ENCODE results near the gene RNF141.

The RNF141 gene, protein sequence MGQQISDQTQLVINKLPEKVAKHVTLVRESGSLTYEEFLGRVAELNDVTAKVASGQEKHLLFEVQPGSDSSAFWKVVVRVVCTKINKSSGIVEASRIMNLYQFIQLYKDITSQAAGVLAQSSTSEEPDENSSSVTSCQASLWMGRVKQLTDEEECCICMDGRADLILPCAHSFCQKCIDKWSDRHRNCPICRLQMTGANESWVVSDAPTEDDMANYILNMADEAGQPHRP

DNA sequence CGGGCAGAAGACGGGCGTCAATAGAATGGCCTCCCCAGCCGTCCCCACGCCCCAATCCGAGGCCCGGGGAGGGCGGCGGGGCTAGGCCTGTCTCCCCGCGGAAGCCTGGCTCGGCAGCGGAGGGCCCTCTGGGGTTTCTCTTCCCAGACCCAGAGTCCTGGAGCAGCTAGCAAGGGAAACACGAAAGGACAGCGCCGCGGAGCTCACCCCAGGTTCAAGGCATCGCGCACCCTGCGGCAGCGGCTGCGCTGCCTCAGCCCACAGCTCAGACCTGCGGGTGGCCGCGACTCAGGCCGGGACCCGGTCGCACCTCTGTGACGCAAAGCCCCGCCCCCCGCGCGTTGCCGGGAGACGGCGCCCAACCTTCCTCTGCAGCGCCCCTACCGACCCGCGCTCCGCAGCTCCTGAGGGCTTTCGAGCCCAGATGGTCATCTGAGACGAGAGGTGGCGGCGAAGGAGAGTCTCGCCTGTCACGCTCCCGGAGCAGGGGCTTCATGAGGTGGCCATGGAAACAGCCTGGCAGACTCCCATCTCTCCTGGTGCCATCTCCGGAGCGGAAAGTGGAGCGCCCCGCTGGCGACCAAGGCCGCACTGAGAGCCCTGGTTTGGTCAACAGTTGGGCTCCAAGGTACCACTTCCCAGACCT, at the start of gene RNF141:
Gene RNF141 (minus strand): TSS at position 273 of the 646 bp plus-strand sequence. CDS start 7,029 bp downstream, outside the sequence.
- DNase-seq, result peak; percentile 33 to 96 (median 91)

DNA sequence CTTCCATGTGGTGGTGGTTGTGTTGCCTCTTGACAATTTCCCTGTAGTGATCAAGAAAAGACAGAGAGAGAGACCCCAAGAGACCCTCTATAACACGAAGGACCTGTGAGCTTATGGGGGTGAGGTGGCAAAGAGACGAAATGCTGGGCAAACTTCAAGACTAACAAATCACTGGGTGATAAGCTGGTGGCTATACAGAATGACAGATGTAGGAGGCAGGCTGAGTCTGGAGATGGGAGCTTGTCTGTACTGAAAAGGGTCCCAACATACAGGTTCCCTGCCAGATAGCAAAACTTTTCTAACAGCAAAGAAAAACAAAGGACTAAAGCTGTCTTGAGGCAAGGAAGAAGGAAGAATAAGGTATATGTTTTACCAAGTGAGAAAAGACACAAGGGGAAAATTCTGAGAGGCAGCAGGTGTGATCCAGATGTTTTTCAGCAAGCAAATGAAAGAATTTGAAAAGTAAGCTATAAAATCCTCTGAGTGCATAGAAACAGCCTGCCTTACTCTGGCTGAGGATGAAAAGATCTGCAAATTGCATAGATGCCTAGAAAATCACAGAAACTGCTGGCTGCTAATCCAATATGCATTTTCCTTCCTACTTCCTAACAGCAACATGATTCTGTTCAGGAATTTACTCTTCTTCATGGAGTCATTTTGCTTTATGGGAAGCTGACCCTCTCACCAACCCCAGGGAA, 49.4 kb upstream of the RNF141 start:
- no peak for DNase-seq

DNA sequence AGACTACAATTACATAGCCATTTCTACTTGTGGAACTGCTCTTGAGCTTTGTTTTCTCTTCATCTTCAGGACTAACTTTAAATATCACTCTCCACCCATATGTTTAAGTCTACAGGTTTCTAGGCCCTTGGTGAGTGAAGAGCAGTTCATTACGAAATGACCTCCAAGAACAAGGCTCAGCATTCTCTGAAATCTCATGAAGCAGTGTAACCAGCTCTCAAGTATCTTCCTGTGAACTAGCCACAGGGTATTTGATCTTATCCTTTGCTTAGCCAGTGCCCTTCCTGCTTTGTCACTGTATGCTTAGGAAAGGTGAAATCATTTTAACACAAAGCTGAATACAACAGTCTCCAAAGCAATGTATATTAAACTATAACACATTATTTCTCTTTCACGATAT, 47.9 kb upstream of the RNF141 start:
- no peak for DNase-seq

DNA sequence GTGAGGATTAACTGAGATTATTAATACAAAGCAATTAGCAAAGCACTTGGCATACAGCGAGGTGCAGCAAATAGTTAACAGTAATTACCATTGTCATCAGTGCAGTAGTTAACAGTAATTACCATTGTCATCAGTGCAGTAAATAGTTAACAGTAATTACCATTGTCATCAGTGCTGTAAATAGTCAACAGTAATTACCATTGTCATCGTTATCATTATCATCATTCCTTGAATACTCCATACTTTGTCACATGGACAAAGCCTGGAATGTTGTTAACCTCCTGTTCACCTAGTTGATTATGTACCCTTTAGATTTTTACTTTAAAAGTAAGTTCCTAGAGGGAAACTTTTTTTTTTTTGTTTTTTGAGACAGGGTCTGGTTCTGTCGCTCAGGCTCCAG, 47.0 kb upstream of the RNF141 start:
- no peak for DNase-seq

DNA sequence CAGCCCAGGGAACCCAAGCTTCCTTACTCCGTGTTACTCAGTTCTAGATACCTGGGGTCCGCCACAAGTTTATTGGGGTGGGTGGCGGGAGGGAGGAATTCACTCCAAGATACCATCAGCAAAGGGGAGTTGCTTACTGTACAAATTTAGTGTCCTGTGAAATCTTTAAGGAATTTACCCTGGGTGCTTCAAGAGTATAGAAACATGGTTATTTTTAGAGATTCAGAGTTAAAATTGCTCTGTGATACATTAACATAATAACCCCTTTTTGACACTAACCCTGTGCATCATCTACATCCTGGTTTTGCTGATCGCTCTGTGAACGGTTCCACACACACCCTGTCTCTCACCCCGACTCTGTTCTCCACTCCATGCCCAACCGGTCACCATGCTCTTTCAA, 46.4 kb upstream of the RNF141 start:
- no peak for DNase-seq

DNA sequence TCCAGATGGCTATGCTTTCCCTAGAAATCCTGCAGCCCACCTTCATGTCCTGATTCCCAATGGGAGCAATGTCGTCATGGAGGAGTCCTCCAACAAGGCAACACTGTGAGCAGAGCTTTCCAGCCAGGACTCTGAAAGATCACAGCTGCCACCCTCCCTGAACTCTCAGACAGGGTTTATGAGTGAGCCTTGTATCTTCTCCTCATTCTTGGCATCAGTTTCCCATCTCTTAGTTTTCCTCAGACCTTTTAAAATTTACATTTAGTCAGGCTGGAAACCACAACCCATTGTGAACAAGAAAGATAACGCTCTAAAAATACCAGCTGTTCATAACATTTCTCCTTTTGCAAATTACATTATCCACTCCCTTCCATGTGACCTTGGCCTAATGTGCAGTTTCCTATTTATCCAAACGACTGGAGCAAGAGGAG, 43.1 kb upstream of the RNF141 start:
- no peak for DNase-seq

DNA sequence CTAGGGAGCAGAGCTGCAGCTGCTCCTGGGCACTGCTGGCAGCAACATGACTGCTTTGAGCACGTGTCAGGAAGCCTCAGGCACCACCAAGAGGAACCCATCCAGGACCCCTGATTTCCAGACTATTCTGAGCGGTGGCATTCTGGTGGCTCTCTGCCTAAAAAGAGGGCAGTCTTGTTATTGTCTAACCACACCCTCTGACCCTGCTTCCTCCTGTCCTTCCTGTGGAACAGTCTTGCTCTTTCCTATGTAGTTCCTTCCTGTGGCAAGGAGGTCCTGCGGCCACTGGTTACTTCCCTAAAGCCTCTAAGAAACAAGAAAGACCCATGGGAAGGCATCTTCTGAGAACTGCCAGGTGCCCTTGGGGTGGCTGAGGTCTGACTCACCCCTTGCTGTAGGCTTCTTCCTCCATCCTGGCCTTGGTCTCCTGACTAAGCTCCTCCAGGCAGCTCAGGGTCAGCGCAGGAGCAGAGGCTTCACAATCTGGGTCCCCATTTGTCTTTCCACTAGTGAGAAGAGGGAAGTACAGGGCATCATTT, 40.6 kb upstream of the RNF141 start:
- DNase-seq, result peak in 4 of 14 donors; percentile 22 to 51 (median 45)

DNA sequence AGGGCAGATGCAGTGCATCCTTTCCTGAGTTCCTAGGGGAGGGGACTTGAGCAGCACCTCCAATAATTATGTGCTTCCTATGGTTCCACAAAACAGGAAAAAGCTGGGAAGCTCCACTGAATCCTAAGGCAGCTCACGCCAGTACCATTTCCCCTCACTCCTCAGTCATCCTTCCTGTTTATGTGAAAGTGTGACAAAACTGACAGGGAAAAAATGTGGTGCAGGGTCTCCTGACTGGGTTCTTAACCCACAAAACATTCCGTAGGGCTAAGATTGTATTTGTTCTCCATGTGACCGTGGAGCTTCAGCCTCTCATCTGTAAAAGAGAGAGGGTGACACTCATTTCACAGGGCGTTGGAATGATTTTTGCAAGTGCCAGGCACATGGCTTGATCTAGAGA, 39.6 kb upstream of the RNF141 start:
- no peak for DNase-seq

DNA sequence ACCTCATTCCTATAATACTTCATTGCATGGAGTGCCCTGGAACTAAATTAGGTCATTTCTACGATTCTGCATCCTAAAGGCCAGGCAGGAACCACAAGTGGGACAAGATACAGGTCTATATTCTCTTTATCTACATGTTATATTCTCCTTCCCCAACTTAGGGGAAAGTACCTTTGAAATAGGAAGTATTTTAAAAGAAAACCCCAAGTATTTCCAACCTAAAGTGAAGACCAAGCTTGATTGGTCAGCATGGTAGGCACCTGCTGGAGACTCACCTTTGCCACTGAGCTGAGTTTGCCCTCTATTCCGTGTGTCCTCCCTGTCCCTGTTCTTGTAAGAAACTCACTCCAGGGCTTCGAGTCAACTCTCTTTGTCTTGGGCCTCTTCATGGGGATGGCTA, 38.7 kb upstream of the RNF141 start:
- DNase-seq, result no peak

DNA sequence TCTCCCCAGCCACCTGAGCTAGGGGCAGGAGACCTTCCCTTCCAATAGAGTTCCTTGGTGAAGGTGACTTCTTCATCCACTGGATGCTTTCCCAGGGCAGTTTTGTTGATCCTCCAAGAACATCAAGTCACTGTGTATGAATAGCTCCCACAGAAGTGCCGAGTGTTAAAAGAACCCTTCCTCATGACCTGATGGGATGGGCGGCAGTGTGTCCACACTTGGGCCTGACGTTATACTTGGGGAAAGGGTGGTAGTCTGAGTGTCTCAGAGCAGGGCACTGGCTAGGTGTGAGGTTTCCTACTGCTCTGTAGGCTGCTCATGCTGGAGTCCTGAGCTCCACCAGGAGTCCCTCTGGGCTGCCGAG, 35.0 kb upstream of the RNF141 start:
- no peak for DNase-seq

DNA sequence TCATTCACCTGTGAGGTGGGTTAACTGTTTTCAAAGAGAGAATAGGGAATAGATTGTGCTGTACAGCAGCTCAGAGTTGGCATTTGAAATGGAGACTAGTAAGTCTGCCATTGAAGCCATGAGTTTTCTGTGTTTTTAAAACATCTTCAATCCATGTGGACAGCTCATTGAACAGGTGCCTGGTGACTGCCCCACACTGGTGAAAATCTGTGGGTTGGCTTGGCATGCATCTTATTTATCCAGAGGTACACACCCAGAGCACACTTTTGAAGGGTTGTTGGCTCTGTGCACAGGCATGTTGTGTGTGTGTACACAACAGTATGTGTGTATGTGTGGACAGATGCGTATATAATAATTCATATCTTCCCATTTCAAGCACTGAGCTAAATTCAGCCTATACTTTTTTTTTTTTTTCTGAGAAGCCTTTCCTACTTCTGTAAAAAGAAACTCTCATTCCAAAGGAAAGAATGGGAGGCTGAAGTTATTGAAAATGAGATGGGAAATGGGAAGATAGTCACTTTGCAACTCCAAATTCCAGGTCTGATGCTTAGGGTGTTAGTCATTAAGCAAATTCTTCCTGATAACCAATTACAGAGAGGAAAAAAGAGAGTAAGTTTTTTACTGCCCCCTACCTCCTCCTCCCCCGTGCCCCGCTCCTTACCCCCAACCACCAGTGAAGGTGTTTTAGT, 34.5 kb upstream of the RNF141 start:
- no peak for DNase-seq

DNA sequence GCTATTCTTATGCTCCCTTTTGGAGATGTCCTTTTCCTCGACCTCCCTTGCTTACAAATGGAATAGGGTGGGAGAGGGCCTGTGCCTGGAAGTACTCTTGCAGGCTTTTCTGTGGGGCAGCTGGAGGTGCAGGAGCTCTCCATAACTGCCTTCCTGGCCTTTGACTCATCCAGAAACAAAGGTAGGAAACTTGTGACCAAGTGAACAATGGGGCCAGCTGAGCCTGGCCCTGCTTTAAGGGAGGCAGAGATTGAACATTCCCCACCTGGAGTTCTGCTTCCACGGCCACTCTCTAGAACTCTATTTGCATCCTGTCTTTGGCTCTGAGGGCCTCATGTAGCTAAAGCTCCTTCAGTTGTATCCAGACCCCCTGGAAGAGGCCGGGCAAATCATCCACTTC, 32.6 kb upstream of the RNF141 start:
- no peak for DNase-seq

DNA sequence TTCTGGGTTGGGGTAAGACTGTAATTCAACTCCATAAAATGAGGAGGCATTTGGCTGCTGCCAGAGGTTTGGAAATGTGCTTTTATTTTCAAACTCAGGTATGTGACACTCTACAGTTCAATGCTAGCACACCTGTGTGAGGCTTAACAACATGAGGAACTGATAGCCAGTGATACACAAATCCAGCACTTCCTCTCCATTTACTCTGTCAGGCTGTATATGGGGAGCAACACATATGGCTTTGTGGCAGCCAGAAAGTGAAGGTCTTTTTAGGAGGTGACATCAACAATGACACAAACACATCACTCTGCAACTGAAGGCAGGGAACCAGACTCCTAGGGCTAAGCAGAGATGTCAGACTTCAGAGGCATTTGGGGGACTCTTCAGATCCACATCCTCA, 32.0 kb upstream of the RNF141 start:
- DNase-seq, result no peak

DNA sequence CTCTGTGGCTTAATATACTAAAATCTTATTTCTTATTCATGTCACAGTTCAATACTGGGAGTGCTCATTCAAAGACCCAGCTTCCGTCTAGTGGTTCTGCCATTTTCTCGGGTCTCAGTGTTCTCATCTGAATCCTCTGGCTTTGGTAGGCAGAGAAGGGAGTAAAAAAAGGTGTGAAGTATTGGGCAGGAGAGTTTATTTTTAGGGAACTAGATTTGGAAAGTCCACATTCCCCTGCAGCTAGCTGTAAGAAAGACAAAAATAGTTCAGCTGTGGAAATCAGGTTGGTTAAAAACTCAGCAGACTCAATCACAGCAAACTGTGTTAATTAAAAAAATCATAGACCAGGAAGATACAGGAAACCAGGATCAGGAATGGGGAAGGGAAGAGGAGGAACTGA, 31.5 kb upstream of the RNF141 start:
- DNase-seq, result no peak

DNA sequence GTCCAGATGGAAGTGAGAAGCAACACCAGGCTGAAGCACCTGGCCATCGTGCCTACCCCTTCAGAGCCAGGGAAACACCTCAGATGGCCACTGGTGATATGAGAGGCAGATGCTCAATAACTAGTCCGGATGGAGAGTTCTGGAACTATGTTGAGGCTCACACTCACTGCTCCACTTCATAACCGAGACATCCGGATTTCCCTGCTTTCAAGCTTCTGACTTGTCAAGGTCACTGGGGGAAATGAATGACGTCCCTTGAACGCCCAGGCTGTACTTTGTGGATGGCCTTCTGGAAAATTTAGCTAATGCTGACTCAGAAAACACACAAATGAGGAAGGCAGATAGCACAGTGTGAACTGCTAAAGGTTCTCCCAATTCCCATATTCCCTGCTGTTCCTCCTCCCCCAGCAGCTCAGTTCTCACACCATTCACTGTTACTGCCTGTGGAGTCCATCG, 27.5 kb upstream of the RNF141 start, which contains the start of gene LYVE1:
Gene LYVE1 (minus strand): TSS at position 180 of the 456 bp plus-strand sequence. CDS start 133 bp downstream, at position 47.
- no peak for DNase-seq

DNA sequence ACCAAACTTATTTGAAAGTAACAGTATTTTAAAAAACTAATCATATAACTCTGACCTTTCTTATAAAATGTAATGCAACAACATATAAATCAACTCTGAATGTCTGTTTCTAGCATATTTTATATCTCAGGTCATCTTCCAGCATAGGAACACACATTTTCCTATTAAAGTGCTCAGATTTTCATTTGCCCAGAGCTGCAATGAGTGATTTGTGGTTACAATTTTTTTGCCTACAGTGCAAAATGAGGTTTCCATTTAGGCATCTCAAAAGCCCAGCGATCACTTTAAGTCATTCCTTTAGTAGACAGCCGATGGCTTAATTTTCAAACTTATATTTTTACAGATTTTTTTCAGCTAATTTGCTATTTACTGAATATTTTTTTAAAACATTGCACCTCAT, 26.5 kb upstream of the RNF141 start:
- DNase-seq, result no peak

DNA sequence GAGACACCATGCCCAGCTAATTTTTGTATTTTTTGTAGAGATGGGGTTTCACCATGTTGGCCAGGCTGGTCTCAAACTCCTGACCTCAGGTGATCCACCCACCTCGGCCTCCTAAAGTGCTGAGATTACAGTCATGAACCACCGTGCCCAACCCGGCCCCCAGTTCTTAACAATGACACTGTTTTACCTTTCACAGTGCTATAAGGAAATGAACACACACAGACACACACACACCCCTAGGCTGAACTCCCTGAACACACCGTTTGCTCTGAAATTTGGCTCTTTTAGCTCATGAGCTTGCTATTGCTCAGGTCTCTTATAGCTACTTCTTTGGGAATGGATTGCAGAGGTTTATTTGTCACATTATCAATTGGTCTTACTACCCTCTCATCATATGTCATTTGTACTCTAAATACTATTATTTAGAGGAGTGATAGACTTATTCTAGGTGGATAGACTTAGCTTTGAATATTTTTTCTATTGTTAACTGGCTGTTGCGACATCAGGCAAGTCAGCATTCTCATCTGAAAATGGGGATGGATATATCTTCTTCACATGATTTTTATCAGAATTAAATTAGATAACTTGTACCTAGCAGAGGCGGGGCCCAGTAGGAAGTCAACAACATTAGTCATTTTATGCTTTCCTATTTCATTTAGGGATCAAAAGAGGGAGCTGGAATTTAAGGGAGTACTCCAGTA, 25.4 kb upstream of the RNF141 start:
- DNase-seq, result no peak

DNA sequence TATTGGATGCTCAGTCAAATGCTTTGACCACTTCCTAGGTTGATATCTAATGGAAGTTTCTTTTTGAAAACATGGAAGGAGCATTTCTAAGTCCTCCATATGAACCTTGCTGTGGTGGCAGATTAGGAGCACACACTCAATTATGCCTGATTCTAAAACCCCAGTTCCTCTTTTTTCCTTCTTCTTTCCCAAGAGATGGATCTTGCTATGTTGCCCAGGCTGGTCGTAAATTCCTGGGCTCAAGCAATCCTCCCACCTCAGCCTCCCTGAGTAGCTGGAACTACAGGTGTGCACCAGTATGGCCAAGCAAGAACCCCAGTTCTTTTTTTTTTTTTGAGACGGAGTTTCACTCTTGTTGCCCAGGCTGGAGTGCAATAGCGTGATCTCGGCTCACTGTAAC, 24.5 kb upstream of the RNF141 start:
- DNase-seq, result no peak

DNA sequence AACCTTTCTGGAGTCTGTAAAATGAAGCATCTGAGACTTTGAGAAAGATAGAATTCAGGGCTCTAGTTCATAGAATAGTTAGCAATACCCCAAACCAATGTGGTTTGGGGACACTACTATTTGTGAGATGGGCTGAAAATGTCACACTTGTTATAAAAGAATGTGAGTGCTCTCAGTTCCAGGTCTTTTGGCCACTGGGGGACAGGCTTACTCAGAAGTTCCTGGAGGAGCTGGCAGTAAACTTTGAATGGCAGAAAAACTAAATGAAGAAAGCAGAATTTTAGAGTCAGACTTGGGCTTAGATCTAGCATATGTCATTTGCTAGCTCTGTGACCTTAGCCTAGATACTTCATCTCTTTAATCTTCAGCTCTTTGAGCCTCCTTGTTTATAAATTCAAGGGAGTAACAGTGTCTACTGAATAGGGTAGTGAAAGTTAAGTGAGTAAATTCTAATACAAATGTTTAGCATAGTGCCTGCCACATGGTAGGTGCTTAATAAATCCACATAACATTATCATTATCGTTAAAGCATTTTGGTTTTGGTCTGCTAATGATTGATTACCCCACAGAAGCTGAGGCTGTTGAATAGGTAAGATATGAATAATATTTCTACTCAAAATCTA, 23.8 kb upstream of the RNF141 start:
- no peak for DNase-seq

DNA sequence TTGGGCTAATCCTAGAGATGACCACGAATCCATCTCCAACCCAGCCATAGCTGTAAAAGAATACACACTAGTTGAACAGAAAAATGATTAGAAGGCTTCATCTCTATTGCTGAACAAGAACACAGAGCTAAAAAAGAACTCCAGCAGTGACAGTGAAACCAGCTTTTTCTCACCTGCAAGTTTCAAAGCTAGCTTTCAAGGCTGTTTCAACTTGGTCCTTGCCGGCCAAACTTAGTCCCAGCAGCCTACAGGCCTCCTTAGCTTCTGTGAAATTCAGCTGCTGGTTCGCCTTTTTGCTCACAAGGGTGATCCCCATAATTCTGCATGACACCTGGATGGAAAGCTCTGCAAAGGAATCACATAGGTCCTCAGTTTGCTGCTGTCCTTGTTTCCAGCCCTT, 23.0 kb upstream of the RNF141 start:
- DNase-seq, result no peak

DNA sequence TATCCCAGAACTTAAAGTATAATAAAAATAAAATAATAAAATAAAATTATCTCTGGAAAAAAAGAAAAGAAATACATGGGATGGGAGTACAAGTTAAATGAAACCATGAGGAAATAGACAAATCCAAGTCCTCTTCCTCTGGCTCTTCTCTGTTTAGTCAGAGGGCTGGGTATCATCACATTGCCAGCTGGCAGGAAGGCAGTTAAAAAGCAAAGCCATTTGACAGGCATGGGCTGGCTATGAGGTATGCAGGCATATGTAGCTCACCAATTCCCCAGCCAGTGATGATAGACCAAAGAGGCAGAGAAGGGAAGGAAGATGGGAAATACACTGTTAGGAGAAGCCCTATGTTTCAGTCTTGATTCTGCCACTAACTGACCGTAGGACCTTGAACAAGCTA, 21.0 kb upstream of the RNF141 start:
- DNase-seq, result no peak

All from C1 segment of cervical spinal cord (tissue), 14 donors.